ENCODE data around the gene C11orf65.

Gene C11orf65

DNA sequence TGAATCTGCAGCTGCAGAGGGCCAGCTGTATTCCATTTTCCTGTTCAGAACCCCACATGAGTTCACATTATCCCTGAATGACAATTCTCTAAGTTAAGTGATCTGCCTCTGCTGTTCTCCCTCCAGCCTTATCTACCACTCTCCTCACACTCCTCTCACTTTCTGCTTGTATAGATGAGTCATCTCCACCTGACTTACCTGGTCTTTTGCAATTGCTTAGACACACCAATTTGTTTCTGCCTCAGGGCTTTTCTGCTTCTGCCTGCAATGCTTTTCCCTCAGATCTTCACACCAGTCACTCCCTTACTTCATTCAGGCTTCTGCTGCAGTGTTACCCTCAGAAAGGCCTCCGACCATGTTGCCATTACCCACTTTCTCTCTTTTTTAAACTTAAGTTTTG lies 126.4 kb downstream of the C11orf65 start:
- Histone ChIP-seq H2BK120ac (ENCODE audit: low read depth, low read length) (no peak overlapping the region), H3K4me1 (ENCODE audit: control insufficient read depth, insufficient read depth, low read depth, low read length) (no peaks in the 10 kb centered on the region), H3K27me3 (ENCODE audit: control insufficient read depth in 1 of 2, insufficient read depth in 1 of 2, low read length in 2 of 2) (no peaks in the 10 kb centered on the region), H3K9me3 (ENCODE audit: control insufficient read depth, low read length) (no peaks in the 10 kb centered on the region), H3K4me2 (ENCODE audit: low read length, poor library complexity, severe bottlenecking) (no peak overlapping the region), H4K8ac (ENCODE audit: low read length) (no peak overlapping the region), H3K23ac (ENCODE audit: low read length in 2 of 2) (no peak overlapping the region), H3K27ac (ENCODE audit: low read length, poor library complexity, severe bottlenecking) (no peak overlapping the region), H2BK15ac (ENCODE audit: low read depth, poor library complexity, severe bottlenecking) (no peak overlapping the region), H3K4me3 (ENCODE audit: insufficient read depth in 1 of 2, low read depth in 1 of 2, low read length in 2 of 2) (no peak overlapping the region), H3K4ac (ENCODE audit: low read depth in 1 of 2, low read length in 2 of 2) (no peak overlapping the region), H2AK5ac (ENCODE audit: low read length, severe bottlenecking) (no peak overlapping the region), H3K9ac (ENCODE audit: low read length) (no peak overlapping the region), H3K14ac (ENCODE audit: low read length in 2 of 2) (no peak overlapping the region), H2BK12ac (ENCODE audit: low read length in 2 of 2) (no peak overlapping the region), H4K91ac (ENCODE audit: low read length) (no peak overlapping the region), H2BK5ac (ENCODE audit: low read depth, low read length, poor library complexity, severe bottlenecking) (no peak overlapping the region), H2AFZ (ENCODE audit: low read depth, low read length) (no peak overlapping the region), H3K79me1 (replicated peaks; ENCODE audit: low read length, poor library complexity, severe bottlenecking) (no peaks in the 10 kb centered on the region), H3K18ac (ENCODE audit: low read depth in 1 of 2, low read length in 2 of 2) (no peak overlapping the region), H3K36me3 (ENCODE audit: control insufficient read depth in 1 of 2, insufficient read depth in 2 of 2, low read depth in 1 of 2, low read length in 2 of 2) (peaks cover 8 to 59% of the 10 kb centered on the region in 2 experiments)
- WGBS = no CpG with 5 or more reads among the region's 1 CpG
- DNase-seq = peak; percentile 15

DNA sequence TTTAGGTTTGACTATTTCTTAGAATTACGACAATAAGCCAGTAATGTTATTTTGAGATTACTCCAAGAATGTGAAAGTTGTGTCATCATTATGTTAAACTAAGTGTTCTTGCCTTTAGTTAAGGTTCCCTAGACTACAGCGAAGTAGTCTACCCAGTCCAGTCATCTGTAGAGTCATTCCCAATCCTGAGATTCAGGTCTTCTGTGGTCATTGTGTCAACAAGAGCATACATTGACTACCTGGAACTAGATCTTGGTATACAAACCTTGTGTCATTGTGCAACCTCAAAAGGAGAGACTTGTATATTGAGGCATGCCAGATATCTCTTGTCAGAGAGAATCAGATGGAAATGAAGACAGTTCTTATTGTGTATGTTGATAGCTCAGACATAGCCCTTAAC lies 128.6 kb downstream of the C11orf65 start:
- H3K4me1 ChIP-seq (ENCODE audit: control insufficient read depth, insufficient read depth, low read depth, low read length) = no peaks in the 10 kb centered on the region
- H2BK15ac ChIP-seq (ENCODE audit: low read depth, poor library complexity, severe bottlenecking) = no peak overlapping the region
- no peak overlapping the region for H2BK120ac ChIP-seq (ENCODE audit: low read depth, low read length)
- H3K9ac ChIP-seq (ENCODE audit: low read length) = no peak overlapping the region
- H3K27ac ChIP-seq (ENCODE audit: low read length, poor library complexity, severe bottlenecking) = no peak overlapping the region
- H3K23ac ChIP-seq (ENCODE audit: low read length in 2 of 2) = no peak overlapping the region
- no peaks in the 10 kb centered on the region for H3K27me3 ChIP-seq (ENCODE audit: control insufficient read depth in 1 of 2, insufficient read depth in 1 of 2, low read length in 2 of 2)
- no peak overlapping the region for H3K14ac ChIP-seq (ENCODE audit: low read length in 2 of 2)
- no peak overlapping the region for H2BK12ac ChIP-seq (ENCODE audit: low read length in 2 of 2)
- H3K36me3 ChIP-seq (ENCODE audit: control insufficient read depth in 1 of 2, insufficient read depth in 2 of 2, low read depth in 1 of 2, low read length in 2 of 2) = peaks cover 10 to 68% of the 10 kb centered on the region in 2 experiments
- WGBS = 100% methylated on average over 2 of the region's 2 CpGs
- H2AK5ac ChIP-seq (ENCODE audit: low read length, severe bottlenecking) = no peak overlapping the region
- no peak overlapping the region for H3K4me2 ChIP-seq (ENCODE audit: low read length, poor library complexity, severe bottlenecking)
- H3K79me1 ChIP-seq (replicated peaks; ENCODE audit: low read length, poor library complexity, severe bottlenecking) = no peaks in the 10 kb centered on the region
- no peak for DNase-seq
- H4K91ac ChIP-seq (ENCODE audit: low read length) = no peak overlapping the region
- no peak overlapping the region for H3K4me3 ChIP-seq (ENCODE audit: insufficient read depth in 1 of 2, low read depth in 1 of 2, low read length in 2 of 2)
- no peak overlapping the region for H2BK5ac ChIP-seq (ENCODE audit: low read depth, low read length, poor library complexity, severe bottlenecking)
- no peak overlapping the region for H3K18ac ChIP-seq (ENCODE audit: low read depth in 1 of 2, low read length in 2 of 2)
- H3K9me3 ChIP-seq (ENCODE audit: control insufficient read depth, low read length) = no peaks in the 10 kb centered on the region
- no peak overlapping the region for H4K8ac ChIP-seq (ENCODE audit: low read length)
- no peak overlapping the region for H2AFZ ChIP-seq (ENCODE audit: low read depth, low read length)
- H3K4ac ChIP-seq (ENCODE audit: low read depth in 1 of 2, low read length in 2 of 2) = no peak overlapping the region

DNA sequence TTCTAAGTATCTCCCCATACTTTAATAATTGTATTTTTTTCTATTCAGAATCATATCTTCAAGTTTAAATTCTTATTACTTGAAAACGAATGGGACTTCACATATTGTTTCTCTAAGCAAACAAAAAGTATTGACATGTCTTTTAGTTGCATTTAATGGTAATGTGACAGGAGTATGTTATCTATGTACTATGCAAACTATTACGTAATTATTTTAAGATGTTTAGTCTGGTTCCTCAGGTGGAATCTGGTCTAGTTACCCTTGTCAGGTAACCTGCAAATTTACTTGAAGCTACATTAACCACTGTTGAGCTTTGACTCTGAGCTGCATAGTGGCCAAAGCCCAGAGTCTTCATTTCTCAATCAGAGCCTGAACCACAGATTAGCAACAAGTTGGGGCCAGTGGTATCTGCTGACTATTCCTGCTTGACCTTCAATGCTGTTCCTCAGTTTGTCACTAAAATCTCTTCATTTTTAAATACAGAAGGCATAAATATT lies 133.9 kb downstream of the C11orf65 start:
- H3K9ac ChIP-seq (ENCODE audit: low read length) = no peak overlapping the region
- no peak overlapping the region for H2BK12ac ChIP-seq (ENCODE audit: low read length in 2 of 2)
- H2BK120ac ChIP-seq (ENCODE audit: low read depth, low read length) = no peak overlapping the region
- no peak overlapping the region for H3K4me3 ChIP-seq (ENCODE audit: insufficient read depth in 1 of 2, low read depth in 1 of 2, low read length in 2 of 2)
- H3K9me3 ChIP-seq (ENCODE audit: control insufficient read depth, low read length) = no peaks in the 10 kb centered on the region
- no peak overlapping the region for H2BK15ac ChIP-seq (ENCODE audit: low read depth, poor library complexity, severe bottlenecking)
- H4K91ac ChIP-seq (ENCODE audit: low read length) = no peak overlapping the region
- H3K27ac ChIP-seq (ENCODE audit: low read length, poor library complexity, severe bottlenecking) = no peak overlapping the region
- H3K27me3 ChIP-seq (ENCODE audit: control insufficient read depth in 1 of 2, insufficient read depth in 1 of 2, low read length in 2 of 2) = no peaks in the 10 kb centered on the region
- no peak overlapping the region for H2AK5ac ChIP-seq (ENCODE audit: low read length, severe bottlenecking)
- no peak overlapping the region for H3K4me2 ChIP-seq (ENCODE audit: low read length, poor library complexity, severe bottlenecking)
- H3K18ac ChIP-seq (ENCODE audit: low read depth in 1 of 2, low read length in 2 of 2) = no peak overlapping the region
- no peaks in the 10 kb centered on the region for H3K79me1 ChIP-seq (replicated peaks; ENCODE audit: low read length, poor library complexity, severe bottlenecking)
- H3K14ac ChIP-seq (ENCODE audit: low read length in 2 of 2) = no peak overlapping the region
- no peak for DNase-seq
- no peak overlapping the region for H2BK5ac ChIP-seq (ENCODE audit: low read depth, low read length, poor library complexity, severe bottlenecking)
- H3K36me3 ChIP-seq (ENCODE audit: control insufficient read depth in 1 of 2, insufficient read depth in 2 of 2, low read depth in 1 of 2, low read length in 2 of 2) = peaks cover 17 to 93% of the 10 kb centered on the region in 2 experiments
- H2AFZ ChIP-seq (ENCODE audit: low read depth, low read length) = no peak overlapping the region
- no peak overlapping the region for H4K8ac ChIP-seq (ENCODE audit: low read length)
- 100% methylated on average over 1 of the region's 2 CpGs for WGBS
- no peak overlapping the region for H3K23ac ChIP-seq (ENCODE audit: low read length in 2 of 2)
- no peak overlapping the region for H3K4ac ChIP-seq (ENCODE audit: low read depth in 1 of 2, low read length in 2 of 2)
- no peaks in the 10 kb centered on the region for H3K4me1 ChIP-seq (ENCODE audit: control insufficient read depth, insufficient read depth, low read depth, low read length)

Measured in mesenchymal stem cell (in vitro differentiated cells and primary cell).